ENCODE measurements around the gene MIAT.
"Not testable (repeated sequence)": the region's sequence is repeated elsewhere in the genome, so short reads cannot be mapped to it uniquely, and the experiment has no call there.

MIAT gene

GRCh38 chr22:26689513-26690301 lies 32.3 kb downstream of the MIAT start:
- 14 to 16% methylated on average over 12 of the region's 12 CpGs for WGBS, 2 experiments
- Histone ChIP-seq H3K9me3 (ENCODE audit: control insufficient read depth, low read length) (no peaks in the 10 kb centered on the region), H3K27ac (ENCODE audit: insufficient read depth, low read depth, low read length, poor library complexity, severe bottlenecking) (no peak overlapping the region), H3K4me3 (ENCODE audit: insufficient read depth, low read depth, low read length) (no peak overlapping the region), H3K27me3 (ENCODE audit: control insufficient read depth, insufficient read depth, low read length, poor library complexity, severe bottlenecking) (peaks cover 35% of the 10 kb centered on the region), H3K4me1 (ENCODE audit: control insufficient read depth, insufficient read depth, low read length) (no peaks in the 10 kb centered on the region), H3K36me3 (ENCODE audit: control insufficient read depth, insufficient read depth, low read length) (no peaks in the 10 kb centered on the region)

GRCh38 chr22:26690654-26691376 lies 33.4 kb downstream of the MIAT start:
- Histone ChIP-seq H3K4me3 (ENCODE audit: insufficient read depth, low read depth, low read length) (no peak overlapping the region), H3K27ac (ENCODE audit: insufficient read depth, low read depth, low read length, poor library complexity, severe bottlenecking) (no peak overlapping the region), H3K36me3 (ENCODE audit: control insufficient read depth, insufficient read depth, low read length) (no peaks in the 10 kb centered on the region), H3K9me3 (ENCODE audit: control insufficient read depth, low read length) (no peaks in the 10 kb centered on the region), H3K27me3 (ENCODE audit: control insufficient read depth, insufficient read depth, low read length, poor library complexity, severe bottlenecking) (peaks cover 35% of the 10 kb centered on the region), H3K4me1 (ENCODE audit: control insufficient read depth, insufficient read depth, low read length) (no peaks in the 10 kb centered on the region)
- 93 to 97% methylated on average over 3 of the region's 3 CpGs for WGBS, 2 experiments

- Histone ChIP-seq H3K27ac (ENCODE audit: insufficient read depth, low read depth, low read length, poor library complexity, severe bottlenecking) (no peak overlapping the region), H3K27me3 (ENCODE audit: control insufficient read depth, insufficient read depth, low read length, poor library complexity, severe bottlenecking) (peaks cover 35% of the 10 kb centered on the region), H3K9me3 (ENCODE audit: control insufficient read depth, low read length) (no peaks in the 10 kb centered on the region), H3K36me3 (ENCODE audit: control insufficient read depth, insufficient read depth, low read length) (no peaks in the 10 kb centered on the region), H3K4me3 (ENCODE audit: insufficient read depth, low read depth, low read length) (no peak overlapping the region), H3K4me1 (ENCODE audit: control insufficient read depth, insufficient read depth, low read length) (no peaks in the 10 kb centered on the region)
- 85 to 86% methylated on average over 5 of the region's 6 CpGs for WGBS, 2 experiments
Measured at GRCh38 chr22:26691377-26691716, 34.0 kb downstream of the MIAT start.

GRCh38 chr22:26692215-26692614 lies 34.8 kb downstream of the MIAT start:
- no peak overlapping the region for H3K27ac ChIP-seq (ENCODE audit: insufficient read depth, low read depth, low read length, poor library complexity, severe bottlenecking)
- WGBS, 2 experiments, result 94 to 95% methylated on average over 3 of the region's 3 CpGs
- no peak overlapping the region for H3K4me3 ChIP-seq (ENCODE audit: insufficient read depth, low read depth, low read length)
- no peaks in the 10 kb centered on the region for H3K9me3 ChIP-seq (ENCODE audit: control insufficient read depth, low read length)
- no peaks in the 10 kb centered on the region for H3K4me1 ChIP-seq (ENCODE audit: control insufficient read depth, insufficient read depth, low read length)
- H3K27me3 ChIP-seq (ENCODE audit: control insufficient read depth, insufficient read depth, low read length, poor library complexity, severe bottlenecking), result peaks cover 35% of the 10 kb centered on the region
- H3K36me3 ChIP-seq (ENCODE audit: control insufficient read depth, insufficient read depth, low read length), result no peaks in the 10 kb centered on the region

- no peaks in the 10 kb centered on the region for H3K9me3 ChIP-seq (ENCODE audit: control insufficient read depth, low read length)
- H3K36me3 ChIP-seq (ENCODE audit: control insufficient read depth, insufficient read depth, low read length), result no peaks in the 10 kb centered on the region
- no peak overlapping the region for H3K4me3 ChIP-seq (ENCODE audit: insufficient read depth, low read depth, low read length)
- H3K4me1 ChIP-seq (ENCODE audit: control insufficient read depth, insufficient read depth, low read length), result no peaks in the 10 kb centered on the region
- no peak overlapping the region for H3K27ac ChIP-seq (ENCODE audit: insufficient read depth, low read depth, low read length, poor library complexity, severe bottlenecking)
- 54 to 68% methylated on average over 2 of the region's 2 CpGs for WGBS, 2 experiments
- H3K27me3 ChIP-seq (ENCODE audit: control insufficient read depth, insufficient read depth, low read length, poor library complexity, severe bottlenecking), result peaks cover 4% of the 10 kb centered on the region
Measured at GRCh38 chr22:26697151-26697550, 39.8 kb downstream of the MIAT start.

GRCh38 chr22:26700462-26700861 lies 43.1 kb downstream of the MIAT start:
- Histone ChIP-seq H3K9me3 (ENCODE audit: control insufficient read depth, low read length) (no peaks in the 10 kb centered on the region), H3K4me3 (ENCODE audit: insufficient read depth, low read depth, low read length) (no peak overlapping the region), H3K36me3 (ENCODE audit: control insufficient read depth, insufficient read depth, low read length) (no peaks in the 10 kb centered on the region), H3K4me1 (ENCODE audit: control insufficient read depth, insufficient read depth, low read length) (no peaks in the 10 kb centered on the region), H3K27ac (ENCODE audit: insufficient read depth, low read depth, low read length, poor library complexity, severe bottlenecking) (no peak overlapping the region), H3K27me3 (ENCODE audit: control insufficient read depth, insufficient read depth, low read length, poor library complexity, severe bottlenecking) (no peaks in the 10 kb centered on the region)

- WGBS, 2 experiments, result 74 to 96% methylated on average over 3 to 4 of the region's 4 CpGs
- Histone ChIP-seq H3K27ac (ENCODE audit: insufficient read depth, low read depth, low read length, poor library complexity, severe bottlenecking) (no peak overlapping the region), H3K27me3 (ENCODE audit: control insufficient read depth, insufficient read depth, low read length, poor library complexity, severe bottlenecking) (no peaks in the 10 kb centered on the region), H3K4me1 (ENCODE audit: control insufficient read depth, insufficient read depth, low read length) (no peaks in the 10 kb centered on the region), H3K36me3 (ENCODE audit: control insufficient read depth, insufficient read depth, low read length) (no peaks in the 10 kb centered on the region), H3K4me3 (ENCODE audit: insufficient read depth, low read depth, low read length) (no peak overlapping the region), H3K9me3 (ENCODE audit: control insufficient read depth, low read length) (no peaks in the 10 kb centered on the region)
Measured at GRCh38 chr22:26700886-26701285, 43.5 kb downstream of the MIAT start.

GRCh38 chr22:26701323-26701722 lies 43.9 kb downstream of the MIAT start:
- H3K36me3 ChIP-seq (ENCODE audit: control insufficient read depth, insufficient read depth, low read length), result no peaks in the 10 kb centered on the region
- no peaks in the 10 kb centered on the region for H3K9me3 ChIP-seq (ENCODE audit: control insufficient read depth, low read length)
- 90 to 100% methylated on average over 1 of the region's 1 CpG for whole genome bisulfite sequencing, 2 experiments
- H3K27me3 ChIP-seq (ENCODE audit: control insufficient read depth, insufficient read depth, low read length, poor library complexity, severe bottlenecking), result no peaks in the 10 kb centered on the region
- H3K27ac ChIP-seq (ENCODE audit: insufficient read depth, low read depth, low read length, poor library complexity, severe bottlenecking), result no peak overlapping the region
- no peak overlapping the region for H3K4me3 ChIP-seq (ENCODE audit: insufficient read depth, low read depth, low read length)
- H3K4me1 ChIP-seq (ENCODE audit: control insufficient read depth, insufficient read depth, low read length), result no peaks in the 10 kb centered on the region

GRCh38 chr22:26702906-26703830 lies 45.8 kb downstream of the MIAT start:
- H3K27me3 ChIP-seq (ENCODE audit: control insufficient read depth, insufficient read depth, low read length, poor library complexity, severe bottlenecking), result no peaks in the 10 kb centered on the region
- WGBS, 2 experiments, result 90 to 95% methylated on average over 6 of the region's 6 CpGs

GRCh38 chr22:26705379-26705778 lies 48.0 kb downstream of the MIAT start:
- not testable (repeated sequence) for H3K27ac ChIP-seq (ENCODE audit: insufficient read depth, low read depth, low read length, poor library complexity, severe bottlenecking); H3K27me3 ChIP-seq (ENCODE audit: control insufficient read depth, insufficient read depth, low read length, poor library complexity, severe bottlenecking)

More at GRCh38 chr22:26702906-26703830, 45.8 kb downstream of the MIAT start:
- peaks cover 2% of the 10 kb centered on the region for H3K9me3 ChIP-seq (ENCODE audit: control insufficient read depth, low read length)
- H3K4me1 ChIP-seq (ENCODE audit: control insufficient read depth, insufficient read depth, low read length), result no peaks in the 10 kb centered on the region
- H3K36me3 ChIP-seq (ENCODE audit: control insufficient read depth, insufficient read depth, low read length), result peaks cover 4% of the 10 kb centered on the region
- H3K27ac ChIP-seq (ENCODE audit: insufficient read depth, low read depth, low read length, poor library complexity, severe bottlenecking), result no peak overlapping the region
- no peak overlapping the region for H3K4me3 ChIP-seq (ENCODE audit: insufficient read depth, low read depth, low read length)

More at GRCh38 chr22:26705379-26705778, 48.0 kb downstream of the MIAT start:
- H3K9me3 ChIP-seq (ENCODE audit: control insufficient read depth, low read length); H3K36me3 ChIP-seq (ENCODE audit: control insufficient read depth, insufficient read depth, low read length); H3K4me1 ChIP-seq (ENCODE audit: control insufficient read depth, insufficient read depth, low read length); H3K4me3 ChIP-seq (ENCODE audit: insufficient read depth, low read depth, low read length): not testable (repeated sequence)
- WGBS, 2 experiments, result 93 to 97% methylated on average over 4 of the region's 4 CpGs

Data from ectodermal cell (in vitro differentiated cells).